Smooth muscle cell (in vitro differentiated cells): Measurements from ENCODE around the gene SNCAIP. TPM values are rescaled to one million over a fixed set of nuclear protein-coding genes. Genes with fewer than 3 reads are reported as not detected.

Experiments
- DNase-seq: peaks from one replicate; lab custom pipeline; 2025; ENCODE audit not compliant: unreplicated experiment; lab: John Stamatoyannopoulos, UW
- H2AFZ ChIP-seq: fragments of 200-600 bp; sonication (generic); 2 replicates; pipeline ENCODE4 v1.6.0; 2016; ENCODE audit warnings: antibody characterized with exemption, low read depth, mild to moderate bottlenecking
- H3F3A ChIP-seq: fragments of 200-600 bp; sonication (generic); 2 replicates; pipeline ENCODE4 v1.6.0; 2017; ENCODE audit warnings: antibody characterized with exemption, low read depth
- H3K27ac ChIP-seq: fragments of 200-600 bp; sonication (generic); 2 replicates; pipeline ENCODE4 v1.5.1; 2016; ENCODE audit warnings: low read depth, mild to moderate bottlenecking
- H3K27me3 ChIP-seq: fragments of 200-600 bp; sonication (generic); 2 replicates; pipeline ENCODE4 v1.6.1; 2016; ENCODE audit warnings: low read depth, mild to moderate bottlenecking
- H3K36me3 ChIP-seq: fragments of 200-600 bp; sonication (generic); 2 replicates; pipeline ENCODE4 v1.5.1; 2016; ENCODE audit warnings: low read depth
- H3K4me1 ChIP-seq: fragments of 200-600 bp; sonication (generic); 2 replicates; pipeline ENCODE4 v1.5.1; 2016; ENCODE audit warnings: low read depth
- H3K4me2 ChIP-seq: fragments of 200-600 bp; sonication (generic); 2 replicates; pipeline ENCODE4 v1.6.0; 2016; ENCODE audit warnings: mild to moderate bottlenecking
- H3K4me3 ChIP-seq: fragments of 200-600 bp; sonication (generic); 2 replicates; pipeline ENCODE4 v1.5.1; 2016; ENCODE audit warnings: mild to moderate bottlenecking
- H3K79me2 ChIP-seq: fragments of 200-600 bp; sonication (generic); 2 replicates; pipeline ENCODE4 v1.6.0; 2016; ENCODE audit warnings: low read depth, mild to moderate bottlenecking
- H3K9ac ChIP-seq: fragments of 200-600 bp; sonication (generic); 2 replicates; pipeline ENCODE4 v1.6.0; 2016; ENCODE audit warnings: low read depth
- H3K9me3 ChIP-seq: fragments of 200-600 bp; sonication (generic); replicated peaks from 2 replicates; pipeline ENCODE4 v1.5.1; 2016; ENCODE audit warnings: low read depth
- H4K20me1 ChIP-seq: fragments of 200-600 bp; sonication (generic); 2 replicates; pipeline ENCODE4 v1.6.0; 2016; ENCODE audit warnings: low read depth
- CTCF ChIP-seq: fragments of 200-600 bp; sonication (generic); IDR thresholded peaks from 2 replicates; pipeline ENCODE4 v1.5.1; 2017; ENCODE audit warnings: borderline replicate concordance, mild to moderate bottlenecking, antibody characterized with exemption; ENCODE audit not compliant: insufficient read depth, poor library complexity, severe bottlenecking
- WGBS: methylation state at CpG from one replicate; pipeline ENCODE4 v1.1.7; 2016; ENCODE audit warnings: low lambda C conversion rate; 5-methylcytosine and 5-hydroxymethylcytosine counted together
- polyA plus RNA-seq: library from polyadenylated mRNA; unstranded; fragments of >200 nt; fragmentation: Nextera tagmentation; extraction: Ambion mirVana; gene quantifications from 2 replicates; pipeline ENCODE4 v1.2.1, GENCODE V29; 2016
- total RNA-seq: library from RNA; depleted of rRNA; stranded (reverse); fragments of >200 nt; gene quantifications from 2 replicates; pipeline ENCODE4 v1.2.3, GENCODE V29; 2014

SNCAIP gene
- total and polyA plus RNA-seq, 2 experiments from 2014 or later = 7.2 to 8.0 TPM

DNA sequence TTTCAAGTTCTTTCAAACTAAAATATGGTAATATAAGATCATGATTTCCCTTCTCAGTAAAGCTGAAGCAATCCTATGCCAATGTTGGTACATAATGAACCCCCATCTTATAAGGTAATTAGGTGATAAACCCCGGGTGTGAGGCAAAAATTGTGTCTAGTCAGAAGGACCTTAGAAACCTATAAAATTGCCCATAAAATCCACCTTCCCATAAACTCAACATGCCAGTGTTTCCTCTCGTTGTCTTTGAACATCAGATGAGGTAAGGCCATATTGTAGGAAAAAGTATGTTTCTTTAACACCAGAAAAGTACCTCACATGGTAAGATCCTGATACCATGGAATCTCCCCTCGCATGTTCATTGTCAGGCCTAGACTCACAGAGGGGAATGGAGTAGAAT is 43.3 kb downstream of the SNCAIP start:
- Histone ChIP-seq H3K4me1 (peaks cover 25% of the 10 kb centered on the region), H3K27ac (no peak overlapping the region), H3K4me3 (no peak overlapping the region), H3K79me2 (no peaks in the 10 kb centered on the region), H3K27me3 (no peaks in the 10 kb centered on the region), H3K9me3 (no peaks in the 10 kb centered on the region), H3K36me3 (no peaks in the 10 kb centered on the region), H3F3A (peaks cover 12% of the 10 kb centered on the region), H3K4me2 (no peak overlapping the region), H4K20me1 (no peaks in the 10 kb centered on the region), H2AFZ (no peak overlapping the region), H3K9ac (no peak overlapping the region)
- WGBS = 74% methylated on average over 3 of the region's 3 CpGs
- DNase-seq = no peak
- TF ChIP-seq CTCF = no peak

DNA sequence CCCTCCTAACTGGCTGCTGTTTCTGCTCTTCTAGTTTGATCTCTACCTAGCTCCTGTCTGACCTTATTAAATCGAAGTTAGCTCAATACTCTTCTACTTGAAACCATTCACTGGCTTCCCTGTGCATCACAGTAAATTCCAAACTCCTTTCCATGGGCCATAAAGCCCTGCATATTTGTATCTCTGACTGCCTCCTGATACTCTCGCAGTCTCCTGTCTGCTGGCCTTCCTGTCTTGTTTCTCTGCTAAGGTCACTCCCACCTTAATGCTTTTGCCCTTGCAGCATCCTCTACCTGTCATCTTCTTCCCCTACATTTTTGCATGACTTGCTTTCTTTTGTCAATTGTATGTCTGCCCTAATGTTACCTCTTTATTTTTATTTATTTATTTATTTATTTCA is 44.8 kb downstream of the SNCAIP start:
- TF ChIP-seq CTCF = no peak
- DNase-seq = no peak
- Histone ChIP-seq H3K4me3 (no peak overlapping the region), H2AFZ (no peak overlapping the region), H3K4me2 (no peak overlapping the region), H3K27me3 (no peaks in the 10 kb centered on the region), H3K4me1 (peaks cover 21% of the 10 kb centered on the region), H3K9ac (no peak overlapping the region), H3K9me3 (no peaks in the 10 kb centered on the region), H3F3A (peaks cover 15% of the 10 kb centered on the region), H3K36me3 (no peaks in the 10 kb centered on the region), H4K20me1 (no peaks in the 10 kb centered on the region), H3K79me2 (no peaks in the 10 kb centered on the region), H3K27ac (no peak overlapping the region)
- WGBS = 71% methylated on average over 2 of the region's 2 CpGs

DNA sequence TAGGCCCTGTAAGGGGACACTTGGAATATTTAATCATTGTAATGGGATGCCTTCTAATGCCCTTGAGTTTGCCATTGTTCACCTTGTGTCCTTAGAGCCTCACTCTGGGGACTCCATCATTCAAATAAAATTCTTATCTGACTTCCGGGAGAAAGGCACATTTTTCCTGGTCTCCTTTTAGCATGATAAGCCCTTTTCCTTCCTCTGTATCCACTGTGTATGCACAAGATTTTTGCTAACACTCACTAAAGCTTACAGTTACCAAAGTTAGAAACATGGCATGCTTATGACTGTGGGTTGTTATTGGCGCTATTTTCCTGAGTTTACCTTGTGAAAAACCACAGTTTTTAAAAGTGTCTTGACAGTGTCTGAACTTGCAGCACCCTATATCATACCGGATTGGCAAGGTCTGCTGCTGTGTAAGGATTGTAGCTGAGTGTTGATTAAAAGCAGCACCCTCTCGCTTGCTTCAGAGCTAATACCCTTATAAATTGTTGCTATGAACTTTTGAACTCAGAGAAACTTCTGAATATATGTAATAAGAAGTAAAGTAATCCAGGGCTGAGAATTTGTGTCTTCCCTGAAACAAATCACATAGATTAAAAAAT is 46.4 kb downstream of the SNCAIP start:
- Histone ChIP-seq H3K4me3 (no peak overlapping the region), H3K79me2 (no peaks in the 10 kb centered on the region), H3F3A (peaks cover 11% of the 10 kb centered on the region), H3K4me2 (peak overlapping the region; percentile 60), H3K4me1 (peaks cover 15% of the 10 kb centered on the region), H3K27me3 (no peaks in the 10 kb centered on the region), H3K9ac (no peak overlapping the region), H4K20me1 (no peaks in the 10 kb centered on the region), H2AFZ (no peak overlapping the region), H3K36me3 (no peaks in the 10 kb centered on the region), H3K27ac (no peak overlapping the region), H3K9me3 (no peaks in the 10 kb centered on the region)
- TF ChIP-seq CTCF = no peak
- no peak for DNase-seq
- WGBS = 30% methylated on average over 4 of the region's 4 CpGs

- no peaks in the 10 kb centered on the region for H3K4me1 ChIP-seq
- peak overlapping the region; percentile 41 for H3K4me2 ChIP-seq
- no peak for TF ChIP-seq CTCF
- H2AFZ ChIP-seq = no peak overlapping the region
- H4K20me1 ChIP-seq = no peaks in the 10 kb centered on the region
- H3F3A ChIP-seq = peaks cover 3% of the 10 kb centered on the region
- H3K36me3 ChIP-seq = no peaks in the 10 kb centered on the region
- H3K27me3 ChIP-seq = no peaks in the 10 kb centered on the region
- no peaks in the 10 kb centered on the region for H3K79me2 ChIP-seq
- H3K27ac ChIP-seq = no peak overlapping the region
- H3K4me3 ChIP-seq = no peak overlapping the region
- no peak overlapping the region for H3K9ac ChIP-seq
- H3K9me3 ChIP-seq = no peaks in the 10 kb centered on the region
- DNase-seq = no peak
- WGBS = 46% methylated on average over 4 of the region's 4 CpGs
Measured at GRCh38 chr5:122362361-122362760, 50.3 kb downstream of the SNCAIP start.
